GM21528 (cell line): ENCODE data around the gene ZFP14.

ENCODE experiments used
- ATAC-seq: cut with Tn5 transposase; IDR thresholded peaks from one replicate; pipeline ENCODE4 v1.9.1; 2021; ENCODE audit warnings: mild to moderate bottlenecking, moderate library complexity; ENCODE audit not compliant: unreplicated experiment, low FRiP score

ZFP14 gene

GRCh38 chr19:36378625-36379509, at the start of gene ZFP14:
Gene ZFP14 (minus strand): TSS chr19:36379201. CDS start chr19:36367892, 11,309 bp downstream.
- peak; percentile 94 for ATAC-seq

- no peak for ATAC-seq
Observed at GRCh38 chr19:36423925-36424324, 44.9 kb upstream of the ZFP14 start.

- ATAC-seq: no peak
Observed at GRCh38 chr19:36421749-36422481, 42.9 kb upstream of the ZFP14 start.

GRCh38 chr19:36420961-36421748, 42.2 kb upstream of the ZFP14 start:
- no peak for ATAC-seq

- peak; percentile 83 for ATAC-seq
Observed at GRCh38 chr19:36418287-36419001, 39.4 kb upstream of the ZFP14 start, which contains the start of gene ZFP82. Gene ZFP82 (minus strand): TSS chr19:36418644. CDS start chr19:36409789, 8,855 bp downstream.

- peak; percentile 31 for ATAC-seq
Observed at GRCh38 chr19:36417752-36418286, 38.8 kb upstream of the ZFP14 start.

- ATAC-seq: no peak
Observed at GRCh38 chr19:36409841-36410240, 30.8 kb upstream of the ZFP14 start.

- no peak for ATAC-seq
Observed at GRCh38 chr19:36408101-36408500, 29.1 kb upstream of the ZFP14 start.

- no peak for ATAC-seq
Observed at GRCh38 chr19:36404498-36404897, 25.5 kb upstream of the ZFP14 start.

- ATAC-seq: no peak
Observed at GRCh38 chr19:36401475-36401874, 22.5 kb upstream of the ZFP14 start.

- no peak for ATAC-seq
Observed at GRCh38 chr19:36398571-36398970, 19.6 kb upstream of the ZFP14 start.

- no peak for ATAC-seq
Observed at GRCh38 chr19:36392916-36393673, 14.1 kb upstream of the ZFP14 start.

GRCh38 chr19:36379510-36379819, 464 bp upstream of the ZFP14 start:
- ATAC-seq: no peak

- no peak for ATAC-seq
Observed at GRCh38 chr19:36377541-36378178, 1.3 kb downstream of the ZFP14 start.

GRCh38 chr19:36373638-36374156, 5.3 kb downstream of the ZFP14 start:
- ATAC-seq: no peak

GRCh38 chr19:36371886-36372285, 7.1 kb downstream of the ZFP14 start:
- no peak for ATAC-seq

- no peak for ATAC-seq
Observed at GRCh38 chr19:36363845-36364244, 15.2 kb downstream of the ZFP14 start.

GRCh38 chr19:36340786-36341372, 38.1 kb downstream of the ZFP14 start:
- ATAC-seq: no peak
